NT2/D1 (cell line): ENCODE results near the gene NKPD1.
A peak's percentile ranks its signal among the peaks of the same experiment; 100 is the strongest.

ENCODE experiments used
- DNase-seq: peaks from one replicate; pipeline ENCODE4 v3.0.0-alpha.2; 2011; ENCODE audit warnings: low read depth, low spot score
- H3K27me3 ChIP-seq: 2 replicates; pipeline ENCODE4 v1.6.0; 2011; ENCODE audit warnings: mild to moderate bottlenecking; ENCODE audit not compliant: insufficient read length, insufficient read depth
- H3K36me3 ChIP-seq: 2 replicates; pipeline ENCODE4 v1.6.1; 2011; ENCODE audit warnings: mild to moderate bottlenecking, low read length, mixed read lengths; ENCODE audit not compliant: insufficient read depth, insufficient read length
- H3K4me1 ChIP-seq: 2 replicates; pipeline ENCODE4 v1.5.1; 2011; ENCODE audit not compliant: insufficient read depth, insufficient read length
- H3K4me3 ChIP-seq: 2 replicates; pipeline ENCODE4 v1.5.1; 2011; ENCODE audit warnings: low read depth; ENCODE audit not compliant: insufficient read length
- H3K9ac ChIP-seq: 2 replicates; pipeline ENCODE4 v1.6.0; 2011; ENCODE audit warnings: low read depth; ENCODE audit not compliant: insufficient read length
- H3K9me3 ChIP-seq: 2 replicates; pipeline ENCODE4 v1.5.1; 2011; ENCODE audit warnings: mild to moderate bottlenecking, low read length; ENCODE audit not compliant: insufficient read depth
- SUZ12 ChIP-seq: IDR thresholded peaks from 2 replicates; pipeline ENCODE4 v1.6.1; 2011; ENCODE audit not compliant: insufficient read length, insufficient read depth; ENCODE audit errors: extremely low read depth
- YY1 ChIP-seq: IDR thresholded peaks from 2 replicates; pipeline ENCODE4 v1.6.1; 2011; ENCODE audit not compliant: insufficient read length, insufficient read depth
- ZNF274 ChIP-seq: IDR thresholded peaks from 2 replicates; pipeline ENCODE4 v1.6.1; 2011; ENCODE audit warnings: mild to moderate bottlenecking, low read depth, low read length

Gene NKPD1

DNA sequence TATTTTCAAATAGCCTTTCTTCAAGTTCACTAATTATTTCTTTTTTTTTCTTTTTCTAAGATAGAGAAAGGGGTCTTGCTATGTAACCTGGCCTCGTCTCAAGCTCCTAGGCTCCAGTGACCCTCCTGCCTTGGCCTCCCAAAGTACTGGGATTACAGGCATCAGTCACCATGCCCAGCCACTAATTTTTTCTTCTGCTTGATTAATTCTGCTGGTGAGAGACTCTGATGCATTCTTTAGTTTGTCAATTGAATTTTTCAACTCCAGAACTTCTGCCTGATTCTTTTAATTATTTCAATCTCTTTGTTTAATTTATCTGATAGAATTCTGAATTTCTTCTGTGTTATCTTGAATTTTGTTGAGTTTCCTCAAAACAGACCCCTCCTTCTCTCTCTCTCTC lies 29.2 kb upstream of the NKPD1 start:
- Histone ChIP-seq H3K9ac (no peak overlapping the region), H3K36me3 (no peaks in the 10 kb centered on the region), H3K27me3 (no peaks in the 10 kb centered on the region), H3K4me3 (no peak overlapping the region), H3K9me3 (no peaks in the 10 kb centered on the region), H3K4me1 (peaks cover 3% of the 10 kb centered on the region)
- TF ChIP-seq YY1: no peak
- TF ChIP-seq SUZ12: no peak
- no peak for TF ChIP-seq ZNF274
- no peak for DNase-seq

DNA sequence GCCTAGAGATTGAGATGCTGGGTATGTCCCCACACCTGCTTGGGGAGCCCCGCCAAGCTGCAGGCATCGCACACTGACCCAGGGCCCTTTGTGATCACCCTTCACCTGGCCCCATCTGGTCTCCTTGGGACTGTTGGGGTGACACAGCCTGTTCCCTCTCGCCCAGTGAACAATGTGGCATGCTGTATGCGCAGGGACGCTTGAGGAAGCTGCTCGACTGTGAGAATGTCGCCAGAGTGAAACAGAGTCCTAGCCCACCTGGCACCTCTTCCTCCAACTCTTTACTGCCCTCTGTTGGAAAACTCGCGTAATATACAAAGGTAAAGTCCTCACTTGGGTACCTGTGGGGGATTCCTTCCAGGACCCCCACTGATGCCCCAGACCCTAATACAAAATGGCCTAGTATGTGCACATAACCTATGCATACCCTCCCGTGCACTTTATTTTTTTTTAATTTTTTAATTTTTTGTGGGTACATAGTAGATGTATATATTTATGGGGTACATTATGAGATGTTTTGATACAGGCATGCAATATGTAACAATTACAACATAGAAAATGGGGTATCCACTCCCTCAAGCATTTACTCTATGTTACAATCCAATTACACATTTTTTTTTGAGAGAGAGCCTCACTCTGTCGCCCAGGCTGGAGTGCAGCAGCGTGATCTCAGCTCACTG lies 26.8 kb upstream of the NKPD1 start:
- peaks cover 3% of the 10 kb centered on the region for H3K4me1 ChIP-seq
- H3K36me3 ChIP-seq: no peaks in the 10 kb centered on the region
- TF ChIP-seq YY1 (no peak), ZNF274 (no peak), SUZ12 (no peak)
- no peaks in the 10 kb centered on the region for H3K27me3 ChIP-seq
- H3K9me3 ChIP-seq: no peaks in the 10 kb centered on the region
- no peak overlapping the region for H3K9ac ChIP-seq
- no peak overlapping the region for H3K4me3 ChIP-seq
- no peak for DNase-seq

DNA sequence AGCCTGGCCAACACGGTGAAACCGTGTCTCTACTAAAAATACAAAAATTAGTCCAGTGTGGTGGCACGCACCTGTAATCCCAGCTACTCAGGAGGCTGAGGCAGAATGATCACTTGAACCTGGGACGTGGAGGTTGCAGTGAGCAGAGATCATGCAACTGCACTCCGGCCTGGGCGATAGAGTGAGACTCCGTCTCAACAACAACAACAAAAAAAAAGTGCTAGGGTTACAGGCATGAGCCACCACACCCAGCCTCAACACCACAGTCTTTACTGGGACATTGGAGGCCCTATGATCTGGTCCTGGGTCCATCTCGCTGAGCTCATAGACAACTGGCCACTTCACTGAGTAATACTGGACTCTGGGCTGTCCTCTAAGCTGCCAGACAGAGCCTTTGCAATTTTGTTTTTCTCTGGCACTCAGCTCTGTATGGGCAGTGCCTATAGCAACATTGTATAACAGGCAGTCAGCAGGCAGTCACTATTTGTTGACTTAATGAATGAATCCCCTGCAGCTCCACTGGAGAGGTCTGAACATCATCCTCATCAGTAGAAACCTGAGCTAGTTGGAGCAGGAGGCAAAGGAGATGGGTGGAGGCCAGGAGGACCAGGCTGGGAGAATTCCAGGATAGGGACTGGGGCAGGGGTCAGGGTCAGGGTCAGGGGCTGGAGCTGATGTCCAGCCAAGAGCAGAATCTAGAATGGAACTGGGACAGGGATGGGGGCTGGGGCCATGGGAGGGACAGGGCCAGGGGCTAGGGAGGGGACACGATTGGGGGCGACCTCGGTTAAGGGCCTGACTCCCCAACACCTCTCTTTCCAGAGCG lies 25.9 kb upstream of the NKPD1 start:
- no peaks in the 10 kb centered on the region for H3K27me3 ChIP-seq
- H3K9me3 ChIP-seq: no peaks in the 10 kb centered on the region
- no peaks in the 10 kb centered on the region for H3K36me3 ChIP-seq
- TF ChIP-seq SUZ12: no peak
- TF ChIP-seq YY1: no peak
- no peak for TF ChIP-seq ZNF274
- no peak for DNase-seq
- peaks cover 3% of the 10 kb centered on the region for H3K4me1 ChIP-seq
- no peak overlapping the region for H3K9ac ChIP-seq
- no peak overlapping the region for H3K4me3 ChIP-seq

GRCh38 chr19:45184115-45184514 lies 23.3 kb upstream of the NKPD1 start:
- Histone ChIP-seq H3K27me3 (no peaks in the 10 kb centered on the region), H3K9me3 (no peaks in the 10 kb centered on the region), H3K9ac (no peak overlapping the region), H3K4me3 (no peak overlapping the region), H3K4me1 (peaks cover 7% of the 10 kb centered on the region), H3K36me3 (peaks cover 8% of the 10 kb centered on the region)
- no peak for DNase-seq
- TF ChIP-seq SUZ12 (no peak), YY1 (no peak), ZNF274 (no peak)

- Histone ChIP-seq H3K4me1 (peaks cover 7% of the 10 kb centered on the region), H3K4me3 (no peak overlapping the region), H3K9ac (no peak overlapping the region), H3K27me3 (no peaks in the 10 kb centered on the region), H3K36me3 (peaks cover 8% of the 10 kb centered on the region), H3K9me3 (no peaks in the 10 kb centered on the region)
- TF ChIP-seq YY1: no peak
- TF ChIP-seq SUZ12: no peak
- no peak for TF ChIP-seq ZNF274
- no peak for DNase-seq
These were observed 22.0 kb upstream of the NKPD1 start for GRCh38 chr19:45182758-45183157.

- no peak for TF ChIP-seq YY1
- TF ChIP-seq ZNF274: no peak
- TF ChIP-seq SUZ12: no peak
- H3K9ac ChIP-seq: no peak overlapping the region
- H3K4me1 ChIP-seq: peaks cover 4% of the 10 kb centered on the region
- no peak overlapping the region for H3K4me3 ChIP-seq
- peaks cover 8% of the 10 kb centered on the region for H3K36me3 ChIP-seq
- no peak for DNase-seq
- H3K27me3 ChIP-seq: no peaks in the 10 kb centered on the region
- H3K9me3 ChIP-seq: no peaks in the 10 kb centered on the region
These were observed 20.2 kb upstream of the NKPD1 start for GRCh38 chr19:45180936-45181335.

DNA sequence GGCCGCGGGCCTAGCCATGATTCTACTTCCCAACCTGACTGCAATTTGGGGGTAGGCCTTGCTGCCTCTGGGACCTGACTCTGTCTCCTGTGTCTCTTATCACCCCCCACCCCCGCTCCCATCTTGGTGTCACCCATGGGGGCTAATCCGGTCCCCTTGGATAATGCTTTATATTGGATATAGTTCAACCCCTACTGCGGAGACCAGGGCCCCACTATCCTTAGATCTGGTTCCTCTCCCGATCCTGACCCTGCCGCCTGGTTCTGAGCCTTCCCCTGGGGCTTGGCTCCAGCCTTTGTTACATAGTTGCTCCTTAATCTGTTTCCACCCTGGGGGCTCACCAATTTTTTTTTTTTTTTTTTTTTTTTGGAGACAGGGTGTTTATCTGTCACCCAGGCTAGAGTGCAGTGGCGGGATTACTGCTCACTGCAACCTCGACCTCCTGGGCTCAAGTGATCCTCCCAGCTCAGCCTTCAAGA lies 19.1 kb upstream of the NKPD1 start:
- Histone ChIP-seq H3K4me1 (peaks cover 4% of the 10 kb centered on the region), H3K36me3 (peaks cover 8% of the 10 kb centered on the region), H3K9me3 (no peaks in the 10 kb centered on the region), H3K4me3 (peak overlapping the region; percentile 75), H3K27me3 (no peaks in the 10 kb centered on the region), H3K9ac (peak overlapping the region; percentile 88)
- no peak for DNase-seq
- no peak for TF ChIP-seq SUZ12
- TF ChIP-seq YY1: no peak
- no peak for TF ChIP-seq ZNF274
